Liver (tissue), 3 donors: ENCODE measurements around the gene KRTAP5-2.

Experiments
- EGR1 ChIP-seq, 2 donors: IDR thresholded peaks; 2 replicates each; pipeline ENCODE4 v1.6.1; 2016 to 2018; ENCODE audit warnings: antibody characterized with exemption in 2 of 2, low read depth in 2 of 2
- JUND ChIP-seq, 2 donors: IDR thresholded peaks; 2 replicates each; pipeline ENCODE4 v1.6.1; 2016; ENCODE audit warnings: antibody characterized with exemption in 2 of 2
- MAX ChIP-seq: IDR thresholded peaks from 2 replicates; pipeline ENCODE4 v1.6.1; 2016; ENCODE audit warnings: antibody characterized with exemption
- RAD21 ChIP-seq, 2 donors: IDR thresholded peaks; 2 replicates each; pipeline ENCODE4 v1.6.1; 2016; ENCODE audit warnings: antibody characterized with exemption in 2 of 2, mild to moderate bottlenecking in 2 of 2
- SP1 ChIP-seq: IDR thresholded peaks from 2 replicates; pipeline ENCODE4 v1.6.1; 2018; ENCODE audit warnings: antibody characterized with exemption, mild to moderate bottlenecking
- TAF1 ChIP-seq: conservative IDR thresholded peaks from 2 replicates; pipeline ENCODE4 v1.6.1; 2016; ENCODE audit warnings: antibody characterized with exemption, mild to moderate bottlenecking
- YY1 ChIP-seq: IDR thresholded peaks from 2 replicates; pipeline ENCODE4 v1.6.1; 2016; ENCODE audit warnings: antibody characterized with exemption, mild to moderate bottlenecking
- ZBTB33 ChIP-seq: IDR thresholded peaks from 2 replicates; pipeline ENCODE4 v1.6.1; 2016; ENCODE audit warnings: antibody characterized with exemption
- TF ChIP-seq, protein P1 (sequence below): fragments of 150-350 bp; IDR thresholded peaks from 2 replicates; pipeline ENCODE4 v1.5.1; 2017; ENCODE audit warnings: improper control_type of control experiment, low read depth, low read length; ENCODE audit not compliant: missing input control
- TF ChIP-seq, protein P2 (sequence below): IDR thresholded peaks from 2 replicates; pipeline ENCODE4 v1.6.1; 2016; ENCODE audit warnings: antibody characterized with exemption, mild to moderate bottlenecking
- TF ChIP-seq, protein P3 (sequence below): IDR thresholded peaks from 2 replicates; pipeline ENCODE4 v1.6.1; 2016; ENCODE audit warnings: antibody characterized with exemption
- donor health status: healthy.
- donor health status: healthy.

GRCh38 chr11:1608363-1608762, 10.3 kb upstream of the KRTAP5-2 start, which contains the start of gene KRTAP5-3:
- TF ChIP-seq RAD21 (IDR thresholded peaks at IDR 0.05) = no peak
- TF ChIP-seq, protein P1, sequence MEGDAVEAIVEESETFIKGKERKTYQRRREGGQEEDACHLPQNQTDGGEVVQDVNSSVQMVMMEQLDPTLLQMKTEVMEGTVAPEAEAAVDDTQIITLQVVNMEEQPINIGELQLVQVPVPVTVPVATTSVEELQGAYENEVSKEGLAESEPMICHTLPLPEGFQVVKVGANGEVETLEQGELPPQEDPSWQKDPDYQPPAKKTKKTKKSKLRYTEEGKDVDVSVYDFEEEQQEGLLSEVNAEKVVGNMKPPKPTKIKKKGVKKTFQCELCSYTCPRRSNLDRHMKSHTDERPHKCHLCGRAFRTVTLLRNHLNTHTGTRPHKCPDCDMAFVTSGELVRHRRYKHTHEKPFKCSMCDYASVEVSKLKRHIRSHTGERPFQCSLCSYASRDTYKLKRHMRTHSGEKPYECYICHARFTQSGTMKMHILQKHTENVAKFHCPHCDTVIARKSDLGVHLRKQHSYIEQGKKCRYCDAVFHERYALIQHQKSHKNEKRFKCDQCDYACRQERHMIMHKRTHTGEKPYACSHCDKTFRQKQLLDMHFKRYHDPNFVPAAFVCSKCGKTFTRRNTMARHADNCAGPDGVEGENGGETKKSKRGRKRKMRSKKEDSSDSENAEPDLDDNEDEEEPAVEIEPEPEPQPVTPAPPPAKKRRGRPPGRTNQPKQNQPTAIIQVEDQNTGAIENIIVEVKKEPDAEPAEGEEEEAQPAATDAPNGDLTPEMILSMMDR = no peak
- no peak for TF ChIP-seq ZBTB33
- no peak for TF ChIP-seq TAF1
- TF ChIP-seq MAX = no peak
- TF ChIP-seq JUND (IDR thresholded peaks at IDR 0.05) = no peak
- no peak for TF ChIP-seq YY1
- no peak for TF ChIP-seq SP1
- TF ChIP-seq, protein P2, sequence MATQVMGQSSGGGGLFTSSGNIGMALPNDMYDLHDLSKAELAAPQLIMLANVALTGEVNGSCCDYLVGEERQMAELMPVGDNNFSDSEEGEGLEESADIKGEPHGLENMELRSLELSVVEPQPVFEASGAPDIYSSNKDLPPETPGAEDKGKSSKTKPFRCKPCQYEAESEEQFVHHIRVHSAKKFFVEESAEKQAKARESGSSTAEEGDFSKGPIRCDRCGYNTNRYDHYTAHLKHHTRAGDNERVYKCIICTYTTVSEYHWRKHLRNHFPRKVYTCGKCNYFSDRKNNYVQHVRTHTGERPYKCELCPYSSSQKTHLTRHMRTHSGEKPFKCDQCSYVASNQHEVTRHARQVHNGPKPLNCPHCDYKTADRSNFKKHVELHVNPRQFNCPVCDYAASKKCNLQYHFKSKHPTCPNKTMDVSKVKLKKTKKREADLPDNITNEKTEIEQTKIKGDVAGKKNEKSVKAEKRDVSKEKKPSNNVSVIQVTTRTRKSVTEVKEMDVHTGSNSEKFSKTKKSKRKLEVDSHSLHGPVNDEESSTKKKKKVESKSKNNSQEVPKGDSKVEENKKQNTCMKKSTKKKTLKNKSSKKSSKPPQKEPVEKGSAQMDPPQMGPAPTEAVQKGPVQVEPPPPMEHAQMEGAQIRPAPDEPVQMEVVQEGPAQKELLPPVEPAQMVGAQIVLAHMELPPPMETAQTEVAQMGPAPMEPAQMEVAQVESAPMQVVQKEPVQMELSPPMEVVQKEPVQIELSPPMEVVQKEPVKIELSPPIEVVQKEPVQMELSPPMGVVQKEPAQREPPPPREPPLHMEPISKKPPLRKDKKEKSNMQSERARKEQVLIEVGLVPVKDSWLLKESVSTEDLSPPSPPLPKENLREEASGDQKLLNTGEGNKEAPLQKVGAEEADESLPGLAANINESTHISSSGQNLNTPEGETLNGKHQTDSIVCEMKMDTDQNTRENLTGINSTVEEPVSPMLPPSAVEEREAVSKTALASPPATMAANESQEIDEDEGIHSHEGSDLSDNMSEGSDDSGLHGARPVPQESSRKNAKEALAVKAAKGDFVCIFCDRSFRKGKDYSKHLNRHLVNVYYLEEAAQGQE = no peak
- TF ChIP-seq, protein P3, sequence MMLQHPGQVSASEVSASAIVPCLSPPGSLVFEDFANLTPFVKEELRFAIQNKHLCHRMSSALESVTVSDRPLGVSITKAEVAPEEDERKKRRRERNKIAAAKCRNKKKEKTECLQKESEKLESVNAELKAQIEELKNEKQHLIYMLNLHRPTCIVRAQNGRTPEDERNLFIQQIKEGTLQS = no peak
- no peak for TF ChIP-seq EGR1 (IDR thresholded peaks at IDR 0.05; ENCODE audit: low read depth in 2 of 2)
